Fibroblast of peridontal ligament (primary cell): ENCODE measurements around the gene SPRED1.
A peak's percentile ranks its signal among the peaks of the same experiment; 100 is the strongest.

Experiments
- DNase-seq: peaks from one replicate; pipeline ENCODE4 v3.0.0-alpha.2; 2010; ENCODE audit errors: extremely low read depth

SPRED1 gene

GRCh38 chr15:38281031-38281430 is 28.4 kb downstream of the SPRED1 start:
- DNase-seq: no peak

GRCh38 chr15:38283010-38283409 is 30.4 kb downstream of the SPRED1 start:
- no peak for DNase-seq

- no peak for DNase-seq
These were observed 32.8 kb downstream of the SPRED1 start for GRCh38 chr15:38285456-38285855.

- DNase-seq: no peak
These were observed 41.5 kb downstream of the SPRED1 start for GRCh38 chr15:38294126-38294525.

- peak; percentile 73 for DNase-seq
These were observed 45.2 kb downstream of the SPRED1 start for GRCh38 chr15:38297623-38298388.

DNA sequence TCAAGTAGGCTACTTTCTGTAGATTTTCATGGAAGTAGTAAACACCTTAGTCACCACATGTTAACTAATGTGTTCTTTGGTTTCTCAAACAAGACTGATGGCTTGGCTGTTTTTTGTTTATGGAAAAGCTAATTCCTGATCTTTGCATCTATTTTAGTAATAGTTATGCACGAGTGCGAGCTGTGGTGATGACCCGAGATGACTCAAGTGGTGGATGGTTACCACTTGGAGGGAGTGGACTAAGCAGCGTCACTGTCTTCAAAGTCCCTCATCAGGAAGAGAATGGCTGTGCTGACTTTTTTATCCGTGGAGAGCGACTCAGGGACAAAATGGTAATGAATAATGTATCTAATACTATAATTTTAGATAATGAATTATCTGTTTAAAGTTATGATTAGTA is 46.6 kb downstream of the SPRED1 start:
- peak; percentile 77 for DNase-seq

- peak; percentile 67 for DNase-seq
These were observed 47.8 kb downstream of the SPRED1 start for GRCh38 chr15:38300395-38300794.

GRCh38 chr15:38304481-38304880 is 51.8 kb downstream of the SPRED1 start:
- peak; percentile 71 for DNase-seq

GRCh38 chr15:38307251-38307650 is 54.6 kb downstream of the SPRED1 start:
- no peak for DNase-seq

DNA sequence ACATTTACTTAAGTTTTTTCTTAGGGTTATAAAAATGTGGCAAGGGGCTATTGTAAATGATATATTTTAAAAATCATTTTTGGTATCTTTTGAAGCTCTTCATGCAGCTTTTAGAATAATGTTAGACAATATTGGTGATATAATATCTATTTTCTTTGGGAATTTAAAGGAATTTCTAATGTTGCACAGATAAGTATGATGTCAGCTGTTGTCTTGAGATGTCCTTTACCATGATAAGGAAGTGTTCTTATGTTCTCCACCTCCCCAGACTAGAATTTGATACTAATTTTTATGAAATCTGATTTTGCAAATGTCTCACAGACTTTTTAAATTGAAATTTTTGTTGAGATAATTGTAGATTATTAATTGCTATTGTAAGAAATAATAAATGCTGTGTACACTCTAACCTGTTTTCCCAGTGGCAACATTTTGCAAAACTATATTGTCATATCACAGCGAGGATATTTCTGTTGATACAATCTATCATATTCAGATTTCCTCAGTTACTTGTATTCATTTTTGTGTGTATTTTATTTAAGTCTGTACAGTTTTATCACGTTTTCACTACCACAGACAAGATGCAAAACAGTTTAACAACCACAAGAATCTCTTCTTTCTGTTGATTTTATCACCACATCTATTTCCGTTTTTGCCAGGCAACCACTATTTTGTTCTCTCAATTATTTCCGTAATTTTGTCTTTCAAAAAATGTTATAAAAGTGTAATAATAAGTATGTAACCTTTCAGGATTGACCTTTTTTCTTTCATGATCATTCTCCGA is 55.4 kb downstream of the SPRED1 start:
- no peak for DNase-seq

- DNase-seq: no peak
These were observed 56.2 kb downstream of the SPRED1 start for GRCh38 chr15:38308797-38309196.

- no peak for DNase-seq
These were observed 59.6 kb downstream of the SPRED1 start for GRCh38 chr15:38312190-38312589.

GRCh38 chr15:38316311-38316710 is 63.7 kb downstream of the SPRED1 start:
- DNase-seq: no peak

DNA sequence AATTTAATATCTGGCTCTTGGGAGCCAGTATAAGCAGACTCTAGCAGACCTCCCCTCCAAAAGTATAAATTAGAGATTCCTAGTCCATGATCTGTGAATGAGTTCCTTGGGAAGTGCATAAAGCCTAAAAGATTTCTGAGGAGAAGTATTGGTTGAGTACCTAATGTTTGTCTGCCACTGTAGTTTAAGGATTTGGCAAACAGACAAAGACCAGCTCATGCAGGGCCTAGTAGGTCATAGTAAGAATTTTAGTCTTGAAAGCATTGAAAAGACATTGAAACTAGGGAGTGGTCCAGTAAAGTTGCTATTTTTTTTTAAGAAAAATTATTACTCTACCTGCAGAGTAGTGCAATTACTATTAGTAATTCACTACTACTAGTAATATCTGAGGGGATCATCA is 67.5 kb downstream of the SPRED1 start:
- DNase-seq: no peak

DNA sequence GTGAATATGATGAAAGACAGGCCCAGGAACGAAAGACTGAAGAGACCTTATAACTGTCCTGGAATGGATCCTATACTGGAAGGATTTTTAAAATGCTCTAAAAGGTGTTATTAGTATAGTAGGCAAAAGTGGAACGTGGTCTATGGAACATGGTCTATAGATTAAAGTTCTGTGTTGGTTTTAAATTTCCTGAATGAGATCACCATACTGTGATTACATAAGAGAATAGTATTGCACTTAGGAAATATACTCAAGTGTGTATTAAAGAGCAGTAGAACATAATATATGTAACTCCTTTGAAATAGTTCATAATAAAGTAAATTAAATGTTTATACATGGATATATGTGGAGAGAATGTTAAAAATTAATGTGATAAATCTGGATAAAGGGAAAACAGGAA is 68.2 kb downstream of the SPRED1 start:
- no peak for DNase-seq

DNA sequence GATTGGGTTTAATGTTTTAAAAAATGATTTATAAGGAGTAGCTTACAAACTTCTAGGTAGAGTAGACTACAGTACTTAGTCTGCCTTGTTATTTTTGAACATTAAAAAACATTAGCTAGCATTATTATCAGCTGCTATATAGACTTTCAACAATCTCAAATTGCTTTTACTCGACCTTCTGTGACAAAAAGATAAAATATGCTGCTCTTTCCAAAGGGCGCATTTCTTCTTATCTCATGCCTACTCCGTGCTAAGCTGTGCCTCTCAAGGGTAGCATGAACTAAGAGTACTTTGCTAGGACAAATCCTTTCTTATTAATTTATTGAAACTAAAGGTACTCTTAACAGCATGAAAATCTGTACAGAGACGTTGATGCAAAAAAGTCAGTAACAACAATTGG is 71.3 kb downstream of the SPRED1 start:
- DNase-seq: no peak

- DNase-seq: no peak
These were observed 72.5 kb downstream of the SPRED1 start for GRCh38 chr15:38324939-38325647.

DNA sequence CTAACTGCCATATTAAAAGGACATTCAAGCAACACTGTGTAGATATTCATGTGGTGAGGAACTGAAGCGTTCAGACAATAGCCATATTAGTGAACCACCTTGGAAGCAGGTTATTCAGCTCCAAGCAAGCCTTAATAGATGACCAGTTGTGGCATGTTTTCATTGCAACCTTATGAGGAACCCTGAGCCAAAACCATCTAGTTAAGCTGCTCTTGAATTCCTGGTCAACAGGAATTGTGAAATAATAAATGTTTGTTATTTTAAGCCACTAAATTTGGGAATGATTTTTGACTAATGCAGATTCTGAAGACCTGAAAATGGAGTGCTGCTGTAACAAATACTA is 73.0 kb downstream of the SPRED1 start:
- DNase-seq: peak; percentile 40

- DNase-seq: no peak
These were observed 80.1 kb downstream of the SPRED1 start for GRCh38 chr15:38332711-38333110.

DNA sequence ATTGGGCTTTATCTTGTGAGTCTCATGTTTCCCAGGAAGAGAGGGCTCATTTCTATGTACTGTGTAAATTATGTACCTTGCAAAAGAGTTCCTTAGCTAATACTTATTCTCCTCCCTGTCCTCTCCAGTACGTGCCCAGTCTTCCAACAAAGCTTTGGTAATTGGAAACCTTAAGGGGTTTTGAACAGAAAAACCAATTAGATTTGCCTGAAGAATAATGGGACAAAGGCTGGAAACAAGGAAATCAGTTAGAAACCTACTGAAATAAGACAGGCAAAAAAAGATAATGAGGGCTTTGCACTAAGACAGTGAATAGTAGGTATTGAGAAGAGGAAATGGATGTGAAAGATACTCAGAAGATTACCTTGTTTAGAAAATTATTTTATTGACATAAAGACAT is 82.5 kb downstream of the SPRED1 start:
- DNase-seq: no peak

DNA sequence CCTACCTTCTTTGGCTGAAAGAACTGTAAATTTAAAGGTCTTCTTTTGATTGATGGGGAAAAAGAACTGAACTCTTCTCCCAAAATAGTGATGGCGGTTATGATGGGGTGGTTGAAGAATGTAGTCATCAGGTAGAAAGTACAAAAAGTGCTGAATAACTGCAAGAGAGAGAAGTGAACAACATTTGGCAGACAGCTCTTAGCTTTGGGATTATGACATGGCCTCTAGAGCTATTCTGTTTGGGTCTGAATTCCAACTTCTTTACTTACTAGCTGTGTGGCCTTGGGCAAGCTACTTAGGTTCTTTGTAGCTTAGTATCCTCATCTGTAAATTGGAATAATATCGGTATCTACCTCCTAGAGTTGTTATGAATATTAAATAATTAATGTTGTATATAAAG is 91.7 kb downstream of the SPRED1 start:
- DNase-seq: no peak

- DNase-seq: no peak
These were observed 96.6 kb downstream of the SPRED1 start for GRCh38 chr15:38349251-38349650.

DNA sequence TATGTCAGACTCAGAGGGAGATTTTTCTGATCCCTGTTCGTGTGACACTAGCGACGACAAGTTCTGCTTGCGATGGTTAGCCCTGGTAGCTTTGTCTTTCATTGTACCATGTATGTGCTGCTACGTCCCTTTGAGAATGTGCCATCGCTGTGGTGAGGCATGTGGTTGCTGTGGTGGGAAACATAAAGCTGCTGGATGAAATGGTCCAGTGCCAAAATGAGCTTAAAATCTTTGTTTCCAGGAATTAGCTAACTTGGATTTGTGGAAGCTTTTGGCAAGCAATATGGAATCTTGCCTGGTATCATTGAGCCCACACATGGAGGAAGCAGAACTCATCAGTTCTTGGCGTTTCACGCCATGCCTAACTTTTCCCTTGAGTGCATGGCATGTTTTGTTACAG is 98.8 kb downstream of the SPRED1 start:
- DNase-seq: peak; percentile 77
